Smooth muscle cell (in vitro differentiated cells): ENCODE measurements around the gene DAPK1. TPM values are rescaled to one million over a fixed set of nuclear protein-coding genes. Genes with fewer than 3 reads are reported as not detected.

Source experiments
- DNase-seq: peaks from one replicate; lab custom pipeline; 2025; ENCODE audit not compliant: unreplicated experiment; lab: John Stamatoyannopoulos, UW
- H2AFZ ChIP-seq: fragments of 200-600 bp; sonication (generic); 2 replicates; pipeline ENCODE4 v1.6.0; 2016; ENCODE audit warnings: antibody characterized with exemption, low read depth, mild to moderate bottlenecking
- H3F3A ChIP-seq: fragments of 200-600 bp; sonication (generic); 2 replicates; pipeline ENCODE4 v1.6.0; 2017; ENCODE audit warnings: antibody characterized with exemption, low read depth
- H3K27ac ChIP-seq: fragments of 200-600 bp; sonication (generic); 2 replicates; pipeline ENCODE4 v1.5.1; 2016; ENCODE audit warnings: low read depth, mild to moderate bottlenecking
- H3K27me3 ChIP-seq: fragments of 200-600 bp; sonication (generic); 2 replicates; pipeline ENCODE4 v1.6.1; 2016; ENCODE audit warnings: low read depth, mild to moderate bottlenecking
- H3K36me3 ChIP-seq: fragments of 200-600 bp; sonication (generic); 2 replicates; pipeline ENCODE4 v1.5.1; 2016; ENCODE audit warnings: low read depth
- H3K4me1 ChIP-seq: fragments of 200-600 bp; sonication (generic); 2 replicates; pipeline ENCODE4 v1.5.1; 2016; ENCODE audit warnings: low read depth
- H3K4me2 ChIP-seq: fragments of 200-600 bp; sonication (generic); 2 replicates; pipeline ENCODE4 v1.6.0; 2016; ENCODE audit warnings: mild to moderate bottlenecking
- H3K4me3 ChIP-seq: fragments of 200-600 bp; sonication (generic); 2 replicates; pipeline ENCODE4 v1.5.1; 2016; ENCODE audit warnings: mild to moderate bottlenecking
- H3K79me2 ChIP-seq: fragments of 200-600 bp; sonication (generic); 2 replicates; pipeline ENCODE4 v1.6.0; 2016; ENCODE audit warnings: low read depth, mild to moderate bottlenecking
- H3K9ac ChIP-seq: fragments of 200-600 bp; sonication (generic); 2 replicates; pipeline ENCODE4 v1.6.0; 2016; ENCODE audit warnings: low read depth
- H3K9me3 ChIP-seq: fragments of 200-600 bp; sonication (generic); replicated peaks from 2 replicates; pipeline ENCODE4 v1.5.1; 2016; ENCODE audit warnings: low read depth
- H4K20me1 ChIP-seq: fragments of 200-600 bp; sonication (generic); 2 replicates; pipeline ENCODE4 v1.6.0; 2016; ENCODE audit warnings: low read depth
- CTCF ChIP-seq: fragments of 200-600 bp; sonication (generic); IDR thresholded peaks from 2 replicates; pipeline ENCODE4 v1.5.1; 2017; ENCODE audit warnings: borderline replicate concordance, mild to moderate bottlenecking, antibody characterized with exemption; ENCODE audit not compliant: insufficient read depth, poor library complexity, severe bottlenecking
- WGBS: methylation state at CpG from one replicate; pipeline ENCODE4 v1.1.7; 2016; ENCODE audit warnings: low lambda C conversion rate; 5-methylcytosine and 5-hydroxymethylcytosine counted together
- polyA plus RNA-seq: library from polyadenylated mRNA; unstranded; fragments of >200 nt; fragmentation: Nextera tagmentation; extraction: Ambion mirVana; gene quantifications from 2 replicates; pipeline ENCODE4 v1.2.1, GENCODE V29; 2016
- total RNA-seq: library from RNA; depleted of rRNA; stranded (reverse); fragments of >200 nt; gene quantifications from 2 replicates; pipeline ENCODE4 v1.2.3, GENCODE V29; 2014

DAPK1 gene
- total and polyA plus RNA-seq, 2 experiments from 2014 or later: 12.6 to 20.3 TPM

DNA sequence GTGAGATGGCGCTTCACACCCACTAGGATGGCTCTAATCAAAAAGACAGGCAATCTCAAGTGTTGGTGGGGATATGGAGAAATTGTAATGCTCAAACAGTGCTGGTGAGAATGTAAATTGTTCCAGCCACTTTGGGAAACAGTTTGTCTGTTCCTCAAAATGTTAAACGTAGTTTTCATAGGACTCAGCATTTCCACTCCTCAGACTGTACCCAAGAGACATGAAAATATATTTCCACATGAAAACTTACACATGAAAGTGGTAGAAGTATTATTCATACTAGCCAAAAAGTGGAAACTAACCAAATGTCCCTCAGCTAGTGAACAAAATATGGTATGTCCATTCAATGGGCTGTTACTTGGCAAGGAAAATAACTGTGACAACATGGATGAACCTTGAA is 120.6 kb downstream of the DAPK1 start:
- no peak overlapping the region for H3K9ac ChIP-seq
- no peaks in the 10 kb centered on the region for H3K79me2 ChIP-seq
- H3K4me1 ChIP-seq: peaks cover 8% of the 10 kb centered on the region
- TF ChIP-seq CTCF: no peak
- H3K36me3 ChIP-seq: no peaks in the 10 kb centered on the region
- no peaks in the 10 kb centered on the region for H3F3A ChIP-seq
- no peaks in the 10 kb centered on the region for H3K9me3 ChIP-seq
- no peaks in the 10 kb centered on the region for H3K27me3 ChIP-seq
- H2AFZ ChIP-seq: no peak overlapping the region
- 100% methylated on average over 2 of the region's 2 CpGs for WGBS
- H4K20me1 ChIP-seq: no peaks in the 10 kb centered on the region
- H3K4me2 ChIP-seq: no peak overlapping the region
- no peak overlapping the region for H3K4me3 ChIP-seq
- DNase-seq: no peak
- no peak overlapping the region for H3K27ac ChIP-seq

DNA sequence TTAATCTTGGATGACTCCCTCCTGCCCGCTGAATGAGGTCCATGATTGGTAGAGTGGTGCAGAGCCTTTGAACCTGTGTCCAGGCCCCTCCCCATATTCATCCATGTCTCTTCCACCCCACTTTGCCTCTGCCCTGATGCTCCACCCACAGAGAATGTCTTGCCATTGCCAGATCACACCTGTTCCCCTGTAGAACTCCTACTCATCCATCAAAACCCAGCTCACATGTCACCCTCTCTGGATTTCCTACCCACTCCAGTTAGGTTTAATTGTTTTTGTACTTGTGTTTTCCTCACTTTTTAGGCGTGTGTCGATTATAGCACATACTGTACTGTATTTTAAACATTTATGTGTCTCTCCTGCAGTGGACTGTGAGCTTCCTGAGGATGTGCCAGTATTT is 121.3 kb downstream of the DAPK1 start:
- Histone ChIP-seq H3K9me3 (no peaks in the 10 kb centered on the region), H4K20me1 (no peaks in the 10 kb centered on the region), H3K9ac (no peak overlapping the region), H3K27ac (no peak overlapping the region), H3K27me3 (no peaks in the 10 kb centered on the region), H3K79me2 (no peaks in the 10 kb centered on the region), H2AFZ (no peak overlapping the region), H3K4me2 (no peak overlapping the region), H3K4me3 (no peak overlapping the region), H3K36me3 (no peaks in the 10 kb centered on the region), H3F3A (no peaks in the 10 kb centered on the region), H3K4me1 (peaks cover 8% of the 10 kb centered on the region)
- no peak for TF ChIP-seq CTCF
- no peak for DNase-seq
- WGBS: 98% methylated on average over 3 of the region's 3 CpGs

- no peaks in the 10 kb centered on the region for H3K27me3 ChIP-seq
- TF ChIP-seq CTCF: no peak
Measured at GRCh38 chr9:87619346-87619745, 121.7 kb downstream of the DAPK1 start.

GRCh38 chr9:87620731-87621322 is 123.2 kb downstream of the DAPK1 start:
- Histone ChIP-seq H3K27me3 (no peaks in the 10 kb centered on the region), H3F3A (no peaks in the 10 kb centered on the region), H3K4me1 (peaks cover 5% of the 10 kb centered on the region), H3K36me3 (no peaks in the 10 kb centered on the region), H3K4me2 (no peak overlapping the region), H3K4me3 (no peak overlapping the region), H3K79me2 (no peaks in the 10 kb centered on the region), H3K9ac (no peak overlapping the region), H4K20me1 (no peaks in the 10 kb centered on the region), H3K9me3 (no peaks in the 10 kb centered on the region), H3K27ac (no peak overlapping the region), H2AFZ (no peak overlapping the region)
- no peak for TF ChIP-seq CTCF
- DNase-seq: no peak
- 94% methylated on average over 4 of the region's 4 CpGs for WGBS

More at GRCh38 chr9:87619346-87619745, 121.7 kb downstream of the DAPK1 start:
- H3K9me3 ChIP-seq: no peaks in the 10 kb centered on the region
- H3K4me2 ChIP-seq: no peak overlapping the region
- 94% methylated on average over 8 of the region's 8 CpGs for WGBS
- no peak overlapping the region for H3K27ac ChIP-seq
- no peaks in the 10 kb centered on the region for H3K36me3 ChIP-seq
- no peak for DNase-seq
- H3K9ac ChIP-seq: no peak overlapping the region
- no peak overlapping the region for H2AFZ ChIP-seq
- H3K4me1 ChIP-seq: peaks cover 8% of the 10 kb centered on the region
- H3K4me3 ChIP-seq: no peak overlapping the region
- no peaks in the 10 kb centered on the region for H4K20me1 ChIP-seq
- no peaks in the 10 kb centered on the region for H3F3A ChIP-seq
- no peaks in the 10 kb centered on the region for H3K79me2 ChIP-seq
